Stimulated activated CD8-positive, alpha-beta memory T cell treated with anti-CD3 and anti-CD28 coated beads, Interleukin-15, amount 100 ng/mL, for 24 hours (primary cell): ENCODE data around the gene DNAJC15.
"Not testable (repeated sequence)": the region's sequence is repeated elsewhere in the genome, so short reads cannot be mapped to it uniquely, and the experiment has no call there.

ENCODE experiments used
- DNase-seq: peaks from one replicate; pipeline ENCODE4 v3.0.0-alpha.2; 2020; ENCODE audit warnings: low read depth

DNAJC15 gene

GRCh38 chr13:43005460-43006236 lies 17.7 kb upstream of the DNAJC15 start:
- no peak for DNase-seq

GRCh38 chr13:43006893-43007631 lies 16.3 kb upstream of the DNAJC15 start:
- no peak for DNase-seq

GRCh38 chr13:43008596-43008995 lies 14.8 kb upstream of the DNAJC15 start:
- DNase-seq = no peak

DNA sequence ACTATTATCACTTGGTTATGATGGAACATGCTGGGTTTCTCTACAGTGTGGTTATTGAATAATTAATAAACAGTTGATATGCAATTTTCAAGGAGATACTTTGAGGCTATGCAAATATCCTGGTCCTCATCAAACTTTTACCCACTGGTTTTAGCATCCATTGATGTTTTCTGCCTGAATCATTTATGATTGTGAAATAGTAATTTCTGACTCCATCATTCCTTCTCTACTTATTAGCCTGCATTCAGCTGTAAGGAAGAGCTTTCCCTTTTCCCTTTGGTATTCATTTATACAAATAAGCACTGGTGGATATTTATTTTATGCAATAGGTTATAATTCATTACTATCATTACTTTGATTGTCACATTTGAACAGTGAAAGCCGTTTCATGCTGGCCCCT lies 13.9 kb upstream of the DNAJC15 start:
- DNase-seq = no peak

GRCh38 chr13:43014162-43014561 lies 9.2 kb upstream of the DNAJC15 start:
- no peak for DNase-seq

GRCh38 chr13:43016226-43016625 lies 7.2 kb upstream of the DNAJC15 start:
- no peak for DNase-seq

DNA sequence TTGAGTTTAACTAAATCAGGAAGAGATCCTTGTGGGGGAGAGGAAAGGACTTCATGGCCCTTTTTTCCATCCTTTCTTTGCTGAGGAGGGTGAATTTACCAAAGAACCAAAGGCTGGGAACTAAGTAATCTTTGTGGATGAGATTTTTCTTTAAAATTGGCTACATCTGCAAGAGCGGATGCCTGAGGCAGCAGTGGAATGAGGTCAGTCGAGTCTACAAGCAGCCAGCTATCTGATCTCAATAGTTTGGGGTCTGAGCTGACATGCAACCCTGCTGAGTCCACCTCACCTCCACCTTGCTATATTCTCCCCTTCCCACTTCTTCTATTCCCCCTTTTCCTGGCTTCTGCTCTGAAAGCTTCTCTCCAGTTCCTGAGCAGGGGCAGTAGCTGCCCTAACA lies 3.6 kb upstream of the DNAJC15 start:
- no peak for DNase-seq

GRCh38 chr13:43020794-43021193 lies 2.6 kb upstream of the DNAJC15 start:
- no peak for DNase-seq

GRCh38 chr13:43021926-43022670 lies 1.3 kb upstream of the DNAJC15 start:
- no peak for DNase-seq

- no peak for DNase-seq
These were observed 475 bp upstream of the DNAJC15 start for GRCh38 chr13:43022934-43023288.

GRCh38 chr13:43026262-43026661 lies 2.9 kb downstream of the DNAJC15 start:
- no peak for DNase-seq

DNA sequence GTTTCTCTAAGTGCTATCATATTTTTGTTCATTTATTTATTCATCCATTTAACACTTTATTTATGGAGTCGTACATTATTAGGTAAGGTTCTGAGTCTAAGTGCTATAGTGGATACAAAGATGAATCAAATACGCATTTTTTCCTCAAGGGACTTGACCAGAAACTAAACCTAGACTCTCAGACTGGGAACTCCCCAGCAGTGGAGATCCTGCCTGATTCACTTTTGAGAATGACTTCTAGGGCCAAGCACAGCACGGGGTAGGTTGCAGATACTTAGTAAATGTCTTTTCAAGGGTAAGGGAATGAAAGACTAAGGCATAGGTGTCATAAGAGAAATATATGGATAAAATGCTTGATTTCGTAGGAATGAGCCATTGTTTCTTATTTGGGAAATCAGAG lies 7.2 kb downstream of the DNAJC15 start:
- no peak for DNase-seq

DNA sequence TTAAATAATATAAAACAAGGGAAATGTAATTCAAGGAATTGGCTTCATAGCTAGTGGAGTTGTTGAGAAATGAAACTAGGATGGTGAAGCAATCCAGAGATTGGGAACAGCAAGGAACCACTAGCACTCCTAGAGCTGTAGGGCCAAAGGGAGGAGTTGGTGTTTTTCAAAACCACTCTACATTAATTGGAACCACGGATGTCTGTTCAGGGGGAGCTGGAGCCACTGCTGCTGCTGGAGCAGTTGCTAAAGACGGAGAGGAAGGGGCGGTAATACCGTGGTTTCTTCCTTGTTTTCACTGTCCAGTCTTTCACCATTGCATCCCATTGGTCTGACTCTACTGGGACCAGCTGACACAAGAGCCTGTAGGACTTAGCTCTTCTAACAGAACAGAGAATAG lies 8.5 kb downstream of the DNAJC15 start:
- DNase-seq = no peak

DNA sequence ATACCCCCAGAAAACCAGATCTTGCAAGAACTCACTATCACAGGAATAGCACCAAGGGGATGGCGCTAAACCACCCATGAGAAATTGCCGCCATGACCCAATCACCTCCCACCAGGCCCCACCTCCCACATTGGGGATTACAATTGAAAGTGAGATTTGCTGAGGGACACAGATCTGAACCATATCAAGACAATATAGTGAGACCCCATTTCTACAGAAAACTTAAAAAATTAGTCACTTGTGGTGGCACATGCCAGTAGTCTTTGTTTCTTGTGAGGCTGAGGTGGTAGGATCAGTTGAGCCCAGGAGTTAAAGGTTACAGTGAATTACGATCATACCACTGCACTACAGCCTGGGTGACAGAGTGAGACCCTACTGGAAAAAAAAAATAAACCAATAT lies 9.7 kb downstream of the DNAJC15 start:
- no peak for DNase-seq

DNA sequence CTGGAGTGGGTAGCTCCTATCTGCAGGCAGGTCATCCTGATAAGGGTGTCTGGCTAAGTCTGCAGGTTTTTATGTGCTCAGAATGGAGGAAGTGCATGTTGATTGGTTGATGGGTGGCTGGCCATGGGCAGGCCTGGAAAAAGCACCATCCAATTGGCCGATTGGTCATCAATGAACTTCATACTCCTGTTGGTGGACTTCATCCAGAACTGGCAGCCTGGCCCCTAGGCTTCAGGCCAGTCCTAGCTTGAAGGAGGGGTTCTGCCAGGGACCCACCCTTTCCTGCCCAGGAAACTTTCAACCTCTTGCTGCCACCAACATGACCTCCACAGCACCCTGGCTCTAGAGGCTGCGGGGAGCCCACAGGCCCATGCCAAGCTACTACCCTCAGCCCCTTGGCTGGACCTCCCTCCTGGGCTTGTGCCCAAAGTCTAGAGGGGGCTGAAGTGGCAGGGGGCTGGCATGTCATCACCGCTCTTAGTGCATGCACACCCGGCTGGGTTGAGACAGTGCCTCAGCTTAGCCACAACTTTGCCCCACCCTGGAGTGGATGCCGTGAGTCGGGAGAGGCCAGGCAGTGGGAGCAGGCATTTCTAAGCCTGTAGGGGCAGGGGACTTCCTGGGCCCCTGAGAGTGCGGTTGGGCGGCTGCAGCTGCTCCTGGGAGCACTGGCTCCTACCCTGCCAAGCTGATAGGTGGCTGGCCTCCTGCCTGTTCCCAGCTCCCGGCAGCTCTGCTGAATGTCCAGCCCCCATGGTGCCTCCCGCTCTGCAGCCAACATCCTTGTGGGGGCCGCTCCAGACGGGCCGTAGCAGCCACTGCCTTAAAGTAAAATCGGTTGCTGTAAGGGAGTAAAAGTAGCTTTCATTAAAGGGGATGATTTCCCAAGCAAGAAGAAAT lies 13.2 kb downstream of the DNAJC15 start:
- no peak for DNase-seq

DNA sequence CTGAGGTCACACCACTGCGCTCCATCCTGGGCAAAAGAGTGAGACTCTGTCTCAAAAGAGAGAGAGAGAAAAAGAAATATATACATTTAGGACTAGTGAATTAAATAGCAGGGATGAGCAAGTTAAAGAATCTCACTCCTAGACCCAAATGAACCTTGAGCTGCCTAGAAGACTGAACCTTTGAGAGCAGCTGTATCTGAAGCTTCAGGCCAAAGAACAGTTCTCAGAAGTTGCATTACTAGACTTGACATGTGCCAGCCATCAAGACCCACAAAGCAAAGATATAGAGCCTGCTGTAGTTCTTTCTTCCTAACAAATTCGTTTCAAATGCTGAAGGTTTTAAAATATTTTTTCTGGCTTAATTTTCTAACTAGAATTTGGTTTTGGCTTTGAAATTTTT lies 16.6 kb downstream of the DNAJC15 start:
- no peak for DNase-seq

DNA sequence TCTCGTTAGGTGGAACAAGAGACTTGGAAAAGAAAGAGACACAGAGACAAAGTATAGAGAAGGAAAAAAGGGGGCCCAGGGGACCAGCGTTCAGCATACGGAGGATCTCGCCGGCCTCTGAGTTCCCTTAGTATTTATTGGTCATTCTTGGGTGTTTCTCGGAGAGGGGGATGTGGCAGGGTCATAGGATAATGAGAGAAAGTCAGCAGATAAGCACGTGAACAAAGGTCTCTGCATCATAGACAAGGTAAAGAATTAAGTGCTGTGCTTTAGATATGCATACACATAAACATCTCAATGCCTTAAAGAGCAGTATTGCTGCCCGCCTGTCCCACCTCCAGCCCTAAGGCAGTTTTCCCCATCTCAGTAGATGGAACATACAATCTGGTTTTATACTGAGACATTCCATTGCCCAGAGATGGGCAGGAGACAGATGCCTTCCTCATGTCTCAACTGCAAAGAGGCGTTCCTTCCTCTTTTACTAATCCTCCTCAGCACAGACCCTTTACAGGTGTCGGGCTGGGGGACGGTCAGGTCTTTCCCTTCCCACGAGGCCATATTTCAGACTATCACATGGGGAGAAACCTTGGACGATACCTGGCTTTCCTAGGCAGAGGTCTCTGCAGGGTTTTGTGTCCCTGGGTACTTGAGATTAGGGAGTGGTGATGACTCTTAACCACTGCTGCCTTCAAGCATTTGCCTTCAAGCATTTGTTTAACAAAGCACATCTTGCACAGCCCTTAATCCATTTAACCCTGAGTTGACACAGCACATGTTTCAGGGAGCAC lies 17.4 kb downstream of the DNAJC15 start:
- not testable (repeated sequence) for DNase-seq

DNA sequence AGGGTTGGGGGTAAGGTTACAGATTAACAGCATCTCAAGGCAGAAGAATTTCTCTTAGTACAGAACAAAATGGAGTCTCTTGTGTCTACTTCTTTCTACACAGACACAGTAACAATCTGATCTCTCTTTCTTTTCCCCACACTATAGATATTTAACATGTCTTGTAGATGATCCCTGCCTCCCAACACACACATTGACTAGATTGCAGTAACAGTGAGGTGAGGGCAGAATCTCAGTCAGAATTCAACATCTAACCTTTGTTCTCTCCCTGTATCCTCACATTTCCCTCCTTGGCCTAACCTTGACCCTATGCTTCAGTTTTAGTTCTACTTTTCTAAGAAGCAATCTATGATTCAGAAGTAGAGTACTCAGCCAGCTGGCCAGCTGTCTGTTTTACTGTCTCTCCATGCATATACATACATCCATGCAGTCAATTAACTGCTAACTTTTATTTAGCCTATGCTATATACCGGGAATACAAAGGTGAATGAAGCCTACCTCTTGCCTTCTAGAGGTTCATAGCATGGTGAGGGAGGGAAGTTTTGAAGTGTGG lies 18.1 kb downstream of the DNAJC15 start:
- no peak for DNase-seq

DNA sequence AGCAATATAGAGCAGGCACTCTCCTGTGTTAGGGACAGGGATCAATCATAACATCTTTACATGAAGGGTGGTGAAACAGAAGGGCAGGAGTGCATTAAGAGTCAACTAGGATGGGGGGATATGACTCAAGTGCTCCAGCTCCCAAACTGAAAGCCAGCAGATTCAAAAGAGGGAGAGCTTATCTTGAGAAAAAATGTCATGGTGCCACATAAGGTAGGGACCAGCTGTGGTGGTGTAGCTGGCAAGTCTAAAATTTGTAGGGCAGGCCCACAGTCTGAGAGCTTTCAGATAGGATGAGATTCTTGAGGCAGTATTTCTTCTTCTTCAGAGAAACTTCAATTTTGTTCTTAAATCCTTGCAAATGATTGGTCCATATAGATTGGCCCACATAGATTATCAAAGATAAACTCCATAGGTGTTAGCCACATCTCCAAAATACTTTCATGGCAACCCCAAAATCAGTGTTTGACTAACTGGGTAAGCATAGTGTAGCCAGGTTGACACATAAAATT lies 19.1 kb downstream of the DNAJC15 start:
- no peak for DNase-seq

GRCh38 chr13:43044720-43045301 lies 21.4 kb downstream of the DNAJC15 start:
- no peak for DNase-seq
